ENCODE data around the gene CYTH3. TPM values are rescaled to one million over a fixed set of nuclear protein-coding genes. Genes with fewer than 3 reads are reported as not detected.
"Not testable (repeated sequence)": the region's sequence is repeated elsewhere in the genome, so short reads cannot be mapped to it uniquely, and the experiment has no call there.

The CYTH3 gene
- total and polyA plus RNA-seq, 2 of the 8 experiments (the other 6 are each of a cell fraction or from before 2014, with no cell fraction given) = 10.3 to 11.9 TPM

- TF ChIP-seq HDAC6 (IDR thresholded peaks at IDR 0.05; ENCODE audit: low read depth, low read length) (no peak), CTCF (IDR thresholded peaks at IDR 0.05; ENCODE audit: control extremely low read depth in 1 of 3, insufficient read depth in 1 of 3, low read depth in 1 of 3, low read length in 3 of 3) (no peak), TAF1 (IDR thresholded peaks at IDR 0.05; ENCODE audit: low read depth, low read length) (no peak), CREB1 (IDR thresholded peaks at IDR 0.05) (no peak)
Measured at GRCh38 chr7:6293202-6293601, 20.8 kb upstream of the CYTH3 start (continued).

- H3K23ac ChIP-seq (ENCODE audit: insufficient read length); H2BK12ac ChIP-seq (ENCODE audit: low read depth, low read length); H3K36me3 ChIP-seq (ENCODE audit: control insufficient read depth in 2 of 4, insufficient read depth in 4 of 4, low read length in 3 of 4); H3K79me1 ChIP-seq (ENCODE audit: low read depth, low read length); FAIRE-seq; H2AFZ ChIP-seq (ENCODE audit: low read length); POLR2A ChIA-PET (ENCODE audit: partially characterized antibody); H3K4me3 ChIP-seq (ENCODE audit: extremely low read depth in 1 of 4, insufficient read depth in 2 of 4, low read depth in 3 of 4, low read length in 4 of 4); H3K4ac ChIP-seq (replicated peaks; ENCODE audit: insufficient read length, low read depth, low read length); H2BK120ac ChIP-seq (replicated peaks; ENCODE audit: low read depth, low read length); H2AK5ac ChIP-seq (ENCODE audit: low read depth, low read length); H4K5ac ChIP-seq (ENCODE audit: insufficient read length, low read depth, low read length); H3K4me2 ChIP-seq (ENCODE audit: insufficient read depth in 1 of 2, low read depth in 2 of 2, low read length in 2 of 2); H3K14ac ChIP-seq (ENCODE audit: insufficient read length); H2BK5ac ChIP-seq (ENCODE audit: low read depth, low read length); H3K18ac ChIP-seq (ENCODE audit: extremely low read depth, low read length); DNase-seq (ENCODE audit: low read depth in 1 of 2, low spot score in 2 of 2); H2BK15ac ChIP-seq (ENCODE audit: low read length); H3K4me1 ChIP-seq (replicated peaks in 1 of 4; ENCODE audit: control insufficient read depth in 3 of 4, insufficient read depth in 4 of 4, low read length in 3 of 4); H3K9ac ChIP-seq (replicated peaks in 1 of 4; ENCODE audit: extremely low read depth in 1 of 4, low read depth in 3 of 4, low read length in 3 of 4); H4K20me1 ChIP-seq (replicated peaks in 1 of 2; ENCODE audit: control insufficient read depth in 1 of 2, insufficient read depth in 2 of 2, low read length in 2 of 2); H3K23me2 ChIP-seq (ENCODE audit: low read depth, low read length); H3K27me3 ChIP-seq (replicated peaks in 1 of 4; ENCODE audit: control insufficient read depth in 3 of 4, extremely low read depth in 1 of 4, insufficient read depth in 3 of 4, low read length in 3 of 4); H3K79me2 ChIP-seq (ENCODE audit: control insufficient read depth in 1 of 2, insufficient read depth in 2 of 2, low read length in 2 of 2); H4K8ac ChIP-seq (ENCODE audit: extremely low read depth, insufficient read depth, low read length); H3K27ac ChIP-seq (ENCODE audit: low read depth, low read length); H3K9me3 ChIP-seq (ENCODE audit: insufficient read depth in 2 of 2, low read depth in 1 of 2, low read length in 1 of 2); H2BK20ac ChIP-seq (ENCODE audit: low read length); H3K56ac ChIP-seq (replicated peaks; ENCODE audit: insufficient read length, low read depth, low read length); H4K91ac ChIP-seq (replicated peaks; ENCODE audit: insufficient read length, low read length): not testable (repeated sequence)
- 95% methylated on average over 12 of the region's 12 CpGs; no CpG with 5 or more reads in 1 of the 2 experiments for WGBS, 2 experiments (ENCODE audit: extremely low coverage in 1 of 2, insufficient coverage in 1 of 2, insufficient read length in 1 of 2, insufficient replicate concordance in 2 of 2, low coverage in 1 of 2, low lambda C conversion rate in 2 of 2, missing lambda C conversion rate in 1 of 2)
- CTCF ChIA-PET (ENCODE audit: partially characterized antibody) = interaction anchor here (0.6 to 1.1 kb wide), 2 partner anchors 10 to 29 kb away, joined by 3 to 4 read pairs; no protein-coding TSS in a partner anchor
Measured at GRCh38 chr7:6291941-6292340, 19.5 kb upstream of the CYTH3 start.

Data from H1 (cell line).